IMR-90 (cell line): ENCODE data around the gene MFAP2.

Source experiments
- CTCF ChIP-seq: conservative IDR thresholded peaks from 2 replicates; pipeline ENCODE4 v1.5.1; 2012; ENCODE audit warnings: mild to moderate bottlenecking, low read depth, low read length, improper control_type of control experiment
- FOS ChIP-seq: fragments of 150-350 bp; IDR thresholded peaks from 2 replicates; pipeline ENCODE4 v1.6.1; 2016; ENCODE audit warnings: low read depth, low read length
- MAZ ChIP-seq: IDR thresholded peaks from 2 replicates; pipeline ENCODE4 v1.6.1; 2012; ENCODE audit warnings: low read depth, mild to moderate bottlenecking, low read length, improper control_type of control experiment, moderate library complexity, borderline replicate concordance
- MXI1 ChIP-seq: IDR thresholded peaks from 2 replicates; pipeline ENCODE4 v1.6.1; 2012; ENCODE audit warnings: low read depth, mild to moderate bottlenecking, low read length, moderate library complexity, borderline replicate concordance
- POLR2A ChIP-seq: IDR thresholded peaks from 2 replicates; pipeline ENCODE4 v1.6.1; 2012; ENCODE audit warnings: mild to moderate bottlenecking, low read depth, low read length
- RFX5 ChIP-seq: IDR thresholded peaks from 2 replicates; pipeline ENCODE4 v1.8.0; 2012; ENCODE audit warnings: low read depth, mild to moderate bottlenecking, low read length, moderate library complexity
- SMC3 ChIP-seq: fragments of 150-350 bp; IDR thresholded peaks from 2 replicates; pipeline ENCODE4 v1.6.1; 2016; ENCODE audit warnings: low read depth, mild to moderate bottlenecking, antibody characterized with exemption, low read length, moderate library complexity

GRCh38 chr1:16955186-16955585, 25.2 kb downstream of the MFAP2 start:
- no peak for TF ChIP-seq CTCF
- TF ChIP-seq POLR2A = no peak
- TF ChIP-seq SMC3 = no peak
- no peak for TF ChIP-seq MXI1
- no peak for TF ChIP-seq MAZ
- TF ChIP-seq RFX5 = no peak
- TF ChIP-seq FOS = no peak
